ENCODE measurements around the gene SCRG1.

DNA sequence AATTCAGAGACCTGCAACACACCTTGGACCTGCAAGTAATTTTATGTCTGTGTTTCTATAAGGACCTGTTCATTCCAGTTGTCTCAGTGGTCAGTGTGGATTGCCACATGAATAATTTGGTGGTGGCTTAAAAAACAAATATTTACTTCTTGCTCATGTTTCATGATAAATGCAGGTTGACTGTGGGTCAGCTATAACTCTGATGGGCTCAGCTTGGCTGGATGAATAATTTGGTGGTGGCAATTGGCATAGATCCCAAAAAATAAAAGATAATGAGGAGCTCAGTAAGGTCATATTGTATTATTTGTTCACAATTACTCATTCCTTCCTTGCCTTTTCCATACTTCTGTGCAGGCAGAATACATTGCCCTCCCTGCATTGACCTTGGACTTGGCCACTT is 18.9 kb upstream of the SCRG1 start:
- TF ChIP-seq, protein P1, sequence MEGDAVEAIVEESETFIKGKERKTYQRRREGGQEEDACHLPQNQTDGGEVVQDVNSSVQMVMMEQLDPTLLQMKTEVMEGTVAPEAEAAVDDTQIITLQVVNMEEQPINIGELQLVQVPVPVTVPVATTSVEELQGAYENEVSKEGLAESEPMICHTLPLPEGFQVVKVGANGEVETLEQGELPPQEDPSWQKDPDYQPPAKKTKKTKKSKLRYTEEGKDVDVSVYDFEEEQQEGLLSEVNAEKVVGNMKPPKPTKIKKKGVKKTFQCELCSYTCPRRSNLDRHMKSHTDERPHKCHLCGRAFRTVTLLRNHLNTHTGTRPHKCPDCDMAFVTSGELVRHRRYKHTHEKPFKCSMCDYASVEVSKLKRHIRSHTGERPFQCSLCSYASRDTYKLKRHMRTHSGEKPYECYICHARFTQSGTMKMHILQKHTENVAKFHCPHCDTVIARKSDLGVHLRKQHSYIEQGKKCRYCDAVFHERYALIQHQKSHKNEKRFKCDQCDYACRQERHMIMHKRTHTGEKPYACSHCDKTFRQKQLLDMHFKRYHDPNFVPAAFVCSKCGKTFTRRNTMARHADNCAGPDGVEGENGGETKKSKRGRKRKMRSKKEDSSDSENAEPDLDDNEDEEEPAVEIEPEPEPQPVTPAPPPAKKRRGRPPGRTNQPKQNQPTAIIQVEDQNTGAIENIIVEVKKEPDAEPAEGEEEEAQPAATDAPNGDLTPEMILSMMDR (IDR thresholded peaks at IDR 0.05), result no peak
- no peak for TF ChIP-seq POLR2AphosphoS5 (IDR thresholded peaks at IDR 0.05)
